B cell (primary cell): Measurements from ENCODE around the gene SFXN4.

ENCODE experiments used
- EZH2 ChIP-seq: IDR thresholded peaks from 2 replicates; pipeline ENCODE4 v1.6.1; 2012; ENCODE audit warnings: borderline replicate concordance, low read depth, mild to moderate bottlenecking, moderate library complexity, low read length; ENCODE audit not compliant: insufficient read depth, poor library complexity, severe bottlenecking
- TF ChIP-seq, protein P1 (sequence below): fragments of 200-600 bp; IDR thresholded peaks from one replicate; pipeline ENCODE4 v1.8.0; 2022; ENCODE audit warnings: antibody characterized with exemption, mild to moderate bottlenecking

GRCh38 chr10:119143657-119144056 is 21.9 kb downstream of the SFXN4 start:
- TF ChIP-seq, protein P1, sequence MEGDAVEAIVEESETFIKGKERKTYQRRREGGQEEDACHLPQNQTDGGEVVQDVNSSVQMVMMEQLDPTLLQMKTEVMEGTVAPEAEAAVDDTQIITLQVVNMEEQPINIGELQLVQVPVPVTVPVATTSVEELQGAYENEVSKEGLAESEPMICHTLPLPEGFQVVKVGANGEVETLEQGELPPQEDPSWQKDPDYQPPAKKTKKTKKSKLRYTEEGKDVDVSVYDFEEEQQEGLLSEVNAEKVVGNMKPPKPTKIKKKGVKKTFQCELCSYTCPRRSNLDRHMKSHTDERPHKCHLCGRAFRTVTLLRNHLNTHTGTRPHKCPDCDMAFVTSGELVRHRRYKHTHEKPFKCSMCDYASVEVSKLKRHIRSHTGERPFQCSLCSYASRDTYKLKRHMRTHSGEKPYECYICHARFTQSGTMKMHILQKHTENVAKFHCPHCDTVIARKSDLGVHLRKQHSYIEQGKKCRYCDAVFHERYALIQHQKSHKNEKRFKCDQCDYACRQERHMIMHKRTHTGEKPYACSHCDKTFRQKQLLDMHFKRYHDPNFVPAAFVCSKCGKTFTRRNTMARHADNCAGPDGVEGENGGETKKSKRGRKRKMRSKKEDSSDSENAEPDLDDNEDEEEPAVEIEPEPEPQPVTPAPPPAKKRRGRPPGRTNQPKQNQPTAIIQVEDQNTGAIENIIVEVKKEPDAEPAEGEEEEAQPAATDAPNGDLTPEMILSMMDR: no peak
- TF ChIP-seq EZH2: no peak
